ENCODE measurements around the gene LILRB4. TPM values are rescaled to one million over a fixed set of nuclear protein-coding genes. Genes with fewer than 3 reads are reported as not detected.

LILRB4 gene
- total and polyA plus RNA-seq, 2 experiments from 2014 or later: not detected

DNA sequence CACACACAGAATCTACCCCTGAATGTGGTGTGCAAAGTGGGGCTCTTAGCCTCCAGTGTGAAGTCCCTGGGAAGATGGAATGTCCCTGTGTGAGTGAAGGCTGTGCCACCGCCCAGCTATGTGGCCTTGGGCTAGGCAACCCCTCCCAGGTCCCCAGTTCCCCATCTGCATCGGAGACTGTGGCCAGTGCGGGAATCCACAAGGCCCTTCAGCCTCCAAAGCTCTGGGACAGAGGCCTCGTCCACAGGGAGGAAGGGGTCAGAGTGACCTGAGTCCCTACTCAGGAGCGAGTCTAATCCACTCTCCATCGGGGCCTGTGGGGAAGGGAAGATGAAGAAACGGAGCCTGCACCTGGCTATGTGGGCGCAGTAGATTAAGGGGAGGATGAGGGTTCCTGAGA is 42.1 kb downstream of the LILRB4 start:
- Histone ChIP-seq H3K4me1 (ENCODE audit: insufficient read depth) (no peaks in the 10 kb centered on the region), H3K9me3 (ENCODE audit: low read depth) (no peaks in the 10 kb centered on the region), H3K9me2 (replicated peaks; ENCODE audit: insufficient read depth) (no peaks in the 10 kb centered on the region), H2AFZ (no peak overlapping the region), H3K36me3 (replicated peaks; ENCODE audit: insufficient read depth, low read depth) (no peaks in the 10 kb centered on the region), H3K27me3 (no peaks in the 10 kb centered on the region), H3K4me3 (no peak overlapping the region), H3K27ac (no peak overlapping the region), H3K79me2 (no peaks in the 10 kb centered on the region), H4K20me1 (ENCODE audit: insufficient read depth, poor library complexity, severe bottlenecking) (no peaks in the 10 kb centered on the region), H3K4me2 (no peak overlapping the region)
- whole genome bisulfite sequencing (ENCODE audit: low lambda C conversion rate, missing lambda C conversion rate): 49% methylated on average over 8 of the region's 8 CpGs
- no peak for DNase-seq (ENCODE audit: low spot score)
- TF ChIP-seq EZH2phosphoT487 (IDR thresholded peaks at IDR 0.05; ENCODE audit: low read depth, severe bottlenecking, unreplicated experiment) (no peak), EZH2 (IDR thresholded peaks at IDR 0.05; ENCODE audit: borderline replicate concordance) (no peak)
- TF ChIP-seq, protein P1, sequence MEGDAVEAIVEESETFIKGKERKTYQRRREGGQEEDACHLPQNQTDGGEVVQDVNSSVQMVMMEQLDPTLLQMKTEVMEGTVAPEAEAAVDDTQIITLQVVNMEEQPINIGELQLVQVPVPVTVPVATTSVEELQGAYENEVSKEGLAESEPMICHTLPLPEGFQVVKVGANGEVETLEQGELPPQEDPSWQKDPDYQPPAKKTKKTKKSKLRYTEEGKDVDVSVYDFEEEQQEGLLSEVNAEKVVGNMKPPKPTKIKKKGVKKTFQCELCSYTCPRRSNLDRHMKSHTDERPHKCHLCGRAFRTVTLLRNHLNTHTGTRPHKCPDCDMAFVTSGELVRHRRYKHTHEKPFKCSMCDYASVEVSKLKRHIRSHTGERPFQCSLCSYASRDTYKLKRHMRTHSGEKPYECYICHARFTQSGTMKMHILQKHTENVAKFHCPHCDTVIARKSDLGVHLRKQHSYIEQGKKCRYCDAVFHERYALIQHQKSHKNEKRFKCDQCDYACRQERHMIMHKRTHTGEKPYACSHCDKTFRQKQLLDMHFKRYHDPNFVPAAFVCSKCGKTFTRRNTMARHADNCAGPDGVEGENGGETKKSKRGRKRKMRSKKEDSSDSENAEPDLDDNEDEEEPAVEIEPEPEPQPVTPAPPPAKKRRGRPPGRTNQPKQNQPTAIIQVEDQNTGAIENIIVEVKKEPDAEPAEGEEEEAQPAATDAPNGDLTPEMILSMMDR (IDR thresholded peaks at IDR 0.05; ENCODE audit: poor library complexity): no peak

DNA sequence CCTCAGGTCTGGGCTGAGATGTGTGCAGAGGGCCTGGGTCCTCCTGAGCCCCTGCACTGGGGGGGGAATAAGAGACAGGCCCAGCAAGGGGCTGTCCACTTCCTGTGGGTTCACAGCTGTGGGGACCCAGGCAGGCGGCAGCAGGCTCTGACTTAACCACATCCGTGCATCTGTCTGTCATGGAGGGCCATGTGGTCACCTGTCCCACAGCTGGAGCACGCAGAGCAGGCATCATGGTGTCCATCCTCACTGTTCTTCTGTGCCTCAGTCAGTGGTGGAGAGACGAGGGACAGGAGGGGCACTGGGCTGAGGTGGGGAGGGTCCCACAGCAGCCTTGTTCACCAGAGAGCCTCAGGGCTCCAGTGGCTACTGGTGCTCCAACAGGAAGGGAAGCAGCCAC is 45.2 kb downstream of the LILRB4 start:
- TF ChIP-seq, protein P1 (IDR thresholded peaks at IDR 0.05; ENCODE audit: poor library complexity): no peak
- no peak for TF ChIP-seq EZH2phosphoT487 (IDR thresholded peaks at IDR 0.05; ENCODE audit: low read depth, severe bottlenecking, unreplicated experiment)
- no peak for TF ChIP-seq EZH2 (IDR thresholded peaks at IDR 0.05; ENCODE audit: borderline replicate concordance)
- no peak overlapping the region for H3K4me3 ChIP-seq
- H3K4me1 ChIP-seq (ENCODE audit: insufficient read depth): no peaks in the 10 kb centered on the region
- H3K27me3 ChIP-seq: no peaks in the 10 kb centered on the region
- no peaks in the 10 kb centered on the region for H4K20me1 ChIP-seq (ENCODE audit: insufficient read depth, poor library complexity, severe bottlenecking)
- no peak for DNase-seq (ENCODE audit: low spot score)
- no peak overlapping the region for H3K27ac ChIP-seq
- H3K36me3 ChIP-seq (replicated peaks; ENCODE audit: insufficient read depth, low read depth): no peaks in the 10 kb centered on the region
- no peaks in the 10 kb centered on the region for H3K9me3 ChIP-seq (ENCODE audit: low read depth)
- H3K4me2 ChIP-seq: no peak overlapping the region
- 55% methylated on average over 4 of the region's 4 CpGs for WGBS (ENCODE audit: low lambda C conversion rate, missing lambda C conversion rate)
- H3K9me2 ChIP-seq (replicated peaks; ENCODE audit: insufficient read depth): no peaks in the 10 kb centered on the region
- no peak overlapping the region for H2AFZ ChIP-seq
- no peaks in the 10 kb centered on the region for H3K79me2 ChIP-seq

DNA sequence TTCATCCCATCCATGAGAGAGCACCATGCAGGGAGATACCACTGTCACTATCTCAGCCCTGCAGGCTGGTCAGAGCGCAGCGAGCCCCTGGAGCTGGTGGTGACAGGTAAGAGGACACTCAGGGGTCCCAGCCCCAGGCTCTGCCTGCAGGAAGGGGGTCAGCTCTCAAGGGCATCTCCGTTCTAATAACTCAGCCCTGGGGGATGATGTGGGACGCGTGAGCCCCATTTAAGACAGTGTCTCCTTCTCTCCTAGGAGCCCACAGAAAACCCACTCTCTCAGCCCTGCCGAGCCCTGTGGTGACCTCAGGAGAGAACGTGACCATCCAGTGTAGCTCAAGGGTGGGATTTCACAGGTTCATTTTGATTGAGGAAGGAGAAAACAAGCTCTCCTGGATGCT is 46.0 kb downstream of the LILRB4 start:
- Histone ChIP-seq H3K4me2 (no peak overlapping the region), H3K9me3 (ENCODE audit: low read depth) (no peaks in the 10 kb centered on the region), H3K4me3 (no peak overlapping the region), H3K9me2 (replicated peaks; ENCODE audit: insufficient read depth) (no peaks in the 10 kb centered on the region), H3K27ac (no peak overlapping the region), H4K20me1 (ENCODE audit: insufficient read depth, poor library complexity, severe bottlenecking) (no peaks in the 10 kb centered on the region), H3K27me3 (no peaks in the 10 kb centered on the region), H3K79me2 (no peaks in the 10 kb centered on the region), H2AFZ (no peak overlapping the region), H3K4me1 (ENCODE audit: insufficient read depth) (no peaks in the 10 kb centered on the region), H3K36me3 (replicated peaks; ENCODE audit: insufficient read depth, low read depth) (no peaks in the 10 kb centered on the region)
- 86% methylated on average over 7 of the region's 7 CpGs for WGBS (ENCODE audit: low lambda C conversion rate, missing lambda C conversion rate)
- DNase-seq (ENCODE audit: low spot score): no peak
- TF ChIP-seq EZH2phosphoT487 (IDR thresholded peaks at IDR 0.05; ENCODE audit: low read depth, severe bottlenecking, unreplicated experiment): no peak
- TF ChIP-seq, protein P1 (IDR thresholded peaks at IDR 0.05; ENCODE audit: poor library complexity): no peak
- no peak for TF ChIP-seq EZH2 (IDR thresholded peaks at IDR 0.05; ENCODE audit: borderline replicate concordance)

All from hepatocyte (in vitro differentiated cells).